OCI-M2 (cell line): Measurements from ENCODE around the gene TGDS.
A peak's percentile ranks its signal among the peaks of the same experiment; 100 is the strongest.
"Not testable (repeated sequence)": the region's sequence is repeated elsewhere in the genome, so short reads cannot be mapped to it uniquely, and the experiment has no call there.

ENCODE experiments used
- DNase-seq: peaks from one replicate; lab custom pipeline; 2025; ENCODE audit not compliant: unreplicated experiment; lab: John Stamatoyannopoulos, UW

Gene TGDS

DNA sequence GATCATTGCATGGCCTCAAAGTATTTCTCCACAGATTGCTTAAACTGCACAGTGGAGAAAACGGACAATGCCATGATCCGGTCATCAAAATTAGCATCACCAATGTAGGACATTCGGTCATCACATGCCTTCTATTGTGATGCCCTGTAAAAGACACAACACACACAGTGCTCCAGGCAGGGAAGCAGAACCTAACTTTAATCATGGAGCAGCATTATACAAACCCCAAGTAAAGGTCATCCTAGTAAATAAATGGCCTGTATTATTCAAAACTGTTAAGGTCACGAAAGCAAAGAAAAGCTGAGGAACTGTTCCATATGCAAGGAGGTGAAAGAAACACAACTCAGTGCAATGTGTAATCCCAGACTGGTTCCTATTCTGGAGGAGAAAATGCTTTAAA is 42.2 kb downstream of the TGDS start:
- no peak for DNase-seq

DNA sequence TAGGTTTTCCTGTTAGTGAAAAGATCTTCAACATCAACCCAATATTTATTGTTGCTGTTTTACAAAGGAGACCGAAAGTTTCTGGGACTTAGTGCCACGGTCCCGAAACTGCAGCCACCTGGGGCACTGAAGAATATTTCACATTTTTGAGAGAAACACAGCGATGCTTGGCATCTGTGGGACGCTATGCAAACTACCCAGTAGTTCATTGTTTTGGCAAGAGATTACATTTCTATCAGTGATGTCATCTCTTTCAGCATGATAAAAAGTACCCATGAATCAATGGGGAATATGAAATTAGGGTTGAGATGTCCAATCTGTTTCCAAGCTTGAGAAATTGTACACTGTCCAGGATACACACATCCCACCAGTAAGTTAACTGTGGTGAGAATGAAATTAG is 43.9 kb downstream of the TGDS start:
- DNase-seq = no peak

GRCh38 chr13:94550062-94550738 is 45.8 kb downstream of the TGDS start:
- DNase-seq = no peak

DNA sequence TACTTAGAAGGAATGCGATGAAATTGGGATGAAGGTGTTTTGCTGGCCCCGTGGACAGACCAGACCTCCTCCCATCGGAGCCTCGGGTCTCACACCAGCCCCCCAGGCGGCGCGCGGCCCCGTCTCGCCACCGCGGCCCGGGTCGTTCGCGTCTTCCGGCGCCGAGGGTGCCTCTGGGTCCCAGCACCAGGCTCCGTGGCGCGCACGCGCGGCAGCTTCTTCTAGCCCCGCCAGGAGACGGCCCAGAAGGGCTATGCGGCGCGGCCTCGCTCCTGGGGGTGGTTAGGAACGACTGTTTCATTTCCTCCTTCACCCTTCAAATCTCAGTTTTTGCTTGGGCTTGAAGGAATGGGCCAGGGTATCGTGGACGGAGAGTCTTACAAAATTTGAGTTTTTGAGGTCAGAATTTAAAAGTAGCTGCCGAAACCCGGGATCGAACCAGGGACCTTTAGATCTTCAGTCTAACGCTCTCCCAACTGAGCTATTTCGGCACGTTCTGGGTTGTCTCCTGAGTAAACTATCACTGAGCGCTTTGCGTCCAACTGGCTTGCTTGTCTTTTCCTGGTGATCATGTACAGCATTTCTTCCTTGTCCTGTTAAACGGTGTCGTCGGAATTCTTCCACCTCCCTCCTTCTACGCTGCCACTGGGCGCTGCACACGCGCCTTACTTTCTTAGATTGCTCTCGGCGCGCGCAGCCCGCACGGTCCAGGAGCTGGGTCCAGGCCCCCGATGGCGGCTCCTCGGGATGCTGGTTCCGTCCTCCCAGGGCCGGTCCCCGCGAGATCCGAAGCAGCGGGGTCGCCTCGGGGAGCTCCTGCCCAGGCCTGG is 46.5 kb downstream of the TGDS start:
- DNase-seq = peak; percentile 72

DNA sequence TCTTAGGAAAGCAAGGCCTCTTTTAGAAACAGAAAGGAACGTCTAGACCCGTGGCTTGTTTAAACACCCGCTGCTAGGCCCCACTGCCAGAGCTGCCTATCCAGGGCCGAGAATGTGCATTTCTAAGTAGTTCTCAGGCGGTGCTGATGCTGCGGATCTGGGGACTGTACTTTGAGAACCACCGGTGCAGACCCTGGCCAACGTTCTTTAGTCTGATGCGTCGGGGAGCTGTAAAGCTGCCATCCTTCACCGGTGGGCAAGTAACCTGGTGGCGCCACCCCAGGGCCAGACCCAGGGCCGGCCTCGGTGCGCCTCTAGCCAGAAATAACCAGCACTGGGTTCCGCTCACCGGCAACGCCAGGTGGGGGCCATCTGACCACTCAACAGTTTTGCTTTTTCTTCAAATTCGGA is 47.1 kb downstream of the TGDS start:
- no peak for DNase-seq

- no peak for DNase-seq
Measured at GRCh38 chr13:94548382-94548781, 47.6 kb downstream of the TGDS start.

DNA sequence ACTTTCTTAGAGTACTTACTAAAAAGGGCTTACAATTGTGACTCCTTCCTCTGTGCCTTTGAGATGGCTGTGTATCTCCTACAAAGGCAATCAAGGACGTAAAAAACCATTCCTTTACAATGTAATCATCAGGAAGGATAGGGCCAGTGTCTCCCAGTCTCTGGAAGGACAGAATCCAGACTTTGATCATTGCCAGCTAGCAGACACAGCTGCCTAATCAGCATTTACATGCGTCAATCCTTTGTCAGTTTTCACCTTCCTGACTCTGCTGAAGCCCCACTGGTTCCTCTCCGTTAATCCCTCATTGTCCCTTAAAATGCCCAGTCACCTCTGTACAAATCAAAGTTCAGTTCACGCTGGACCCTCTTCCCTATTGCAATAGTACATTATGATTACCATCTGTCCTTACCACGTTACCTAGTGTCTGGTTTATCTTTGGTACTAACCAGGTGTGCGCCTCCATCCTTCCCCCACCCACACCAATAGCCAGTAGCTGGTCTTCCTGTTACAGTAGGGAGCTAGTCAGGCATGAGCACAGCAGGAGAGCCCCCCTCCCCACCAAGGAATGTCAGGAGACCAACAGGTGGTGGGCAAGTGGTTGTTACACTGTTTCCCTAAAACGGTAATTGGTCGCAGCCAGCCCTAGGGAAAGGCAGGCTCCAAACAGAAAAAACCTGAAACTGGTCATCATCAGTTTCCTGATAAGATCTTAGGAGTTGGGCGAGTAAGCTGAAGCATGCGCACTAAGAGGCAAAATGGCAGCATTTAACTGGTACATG is 49.7 kb downstream of the TGDS start:
- DNase-seq = no peak

DNA sequence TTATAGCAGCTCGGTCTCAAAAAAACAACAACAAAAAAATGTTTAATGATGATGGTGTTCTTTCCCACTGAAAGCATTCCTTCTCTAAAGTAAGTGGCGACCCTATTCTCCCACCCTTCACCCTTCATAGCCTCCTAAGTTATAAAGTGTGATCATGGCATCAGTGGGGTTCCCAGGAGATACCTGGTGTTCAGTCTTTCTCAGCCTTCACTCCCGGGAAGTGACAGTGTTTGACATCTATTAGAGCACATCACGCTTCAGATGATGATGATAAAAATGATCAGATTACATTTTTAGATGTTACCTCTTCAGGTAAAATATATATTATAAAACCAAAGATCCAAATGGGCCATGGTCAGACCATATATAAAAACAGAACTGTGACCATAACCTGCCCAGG is 51.0 kb downstream of the TGDS start:
- no peak for DNase-seq

DNA sequence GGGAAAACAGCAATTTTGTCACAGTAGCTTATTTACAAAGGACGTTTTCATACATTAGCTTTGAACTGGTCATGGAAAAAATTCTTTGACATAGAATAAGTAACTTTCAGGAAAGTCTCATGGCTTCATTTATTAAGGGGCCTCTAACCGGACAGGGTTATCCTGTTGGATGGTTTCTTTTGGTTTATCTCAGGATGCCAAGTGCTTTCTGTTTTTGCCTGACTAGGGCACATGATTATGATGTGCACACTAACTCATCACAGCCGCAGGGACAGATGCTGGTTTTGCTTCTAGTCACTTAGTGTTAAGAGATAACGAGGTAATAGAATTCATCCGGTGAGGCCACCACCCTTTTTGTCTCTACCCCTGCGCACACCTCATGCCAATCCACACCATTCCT is 53.0 kb downstream of the TGDS start:
- no peak for DNase-seq

GRCh38 chr13:94537740-94538630 is 58.0 kb downstream of the TGDS start:
- no peak for DNase-seq

GRCh38 chr13:94535775-94536174 is 60.2 kb downstream of the TGDS start:
- no peak for DNase-seq

DNA sequence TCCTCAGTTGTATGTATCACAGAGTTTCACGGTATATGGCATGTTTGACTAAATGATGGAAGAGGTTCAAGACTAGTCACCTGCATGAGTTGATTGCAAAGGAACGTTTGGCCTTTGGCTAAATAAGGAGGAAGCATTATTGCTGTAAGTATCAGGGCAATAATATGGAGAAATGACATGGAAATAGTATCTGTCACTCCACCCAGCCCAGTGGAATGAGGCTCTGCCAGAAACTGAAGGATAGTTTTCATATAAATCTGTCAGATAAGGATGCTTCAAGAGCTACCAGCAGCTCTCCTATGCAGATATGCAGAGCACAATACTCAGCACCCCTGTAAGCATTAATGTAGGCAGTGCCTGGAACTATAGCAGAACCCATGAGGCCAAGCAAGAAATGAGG is 60.7 kb downstream of the TGDS start:
- no peak for DNase-seq

DNA sequence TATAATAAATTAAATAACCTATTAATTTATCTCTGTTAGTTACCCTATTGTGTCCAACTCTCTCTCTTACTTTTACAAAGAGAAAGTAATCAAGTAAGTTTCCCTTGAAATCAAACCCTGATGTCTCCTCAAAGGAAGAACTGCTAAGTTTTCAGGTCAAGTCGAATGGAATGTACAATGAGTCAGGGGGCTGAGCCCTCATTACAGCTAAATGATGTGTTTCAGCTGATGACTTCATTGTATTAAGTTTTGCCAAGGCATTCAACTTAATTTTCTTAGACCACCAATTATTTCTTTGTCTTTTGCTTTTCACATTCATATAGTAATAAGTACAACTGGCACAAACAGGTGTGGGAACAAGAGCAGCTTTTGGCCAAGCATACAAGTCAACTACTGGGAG is 61.8 kb downstream of the TGDS start:
- DNase-seq = no peak

- DNase-seq = not testable (repeated sequence)
Measured at GRCh38 chr13:94532278-94532677, 63.7 kb downstream of the TGDS start.

DNA sequence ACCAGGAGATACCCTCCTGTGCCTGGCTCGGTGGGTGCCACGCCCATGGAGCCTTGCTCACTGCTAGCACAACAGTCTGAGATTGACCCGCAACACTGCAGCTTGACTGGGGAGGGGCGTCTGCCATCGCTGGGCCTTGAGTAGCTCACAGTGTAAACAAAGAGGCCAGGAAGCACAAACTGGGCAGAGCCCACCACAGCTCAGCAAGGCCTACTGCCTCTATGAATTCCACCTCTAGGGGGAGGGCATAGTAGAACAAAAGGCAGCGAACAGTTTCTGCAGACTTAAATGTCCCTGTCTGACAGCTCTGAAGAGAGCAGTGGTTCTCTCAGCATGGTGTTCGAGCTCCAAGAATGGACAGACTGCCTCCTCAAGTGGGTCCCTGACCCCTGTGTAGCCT is 69.0 kb downstream of the TGDS start:
- not testable (repeated sequence) for DNase-seq

GRCh38 chr13:94525781-94526180 is 70.2 kb downstream of the TGDS start:
- DNase-seq = no peak

- no peak for DNase-seq
Measured at GRCh38 chr13:94524407-94524806, 71.5 kb downstream of the TGDS start.
